WTC11 (cell line): ENCODE measurements around the gene SDC1.

Experiments used
- PRRX2 ChIP-seq: fragments of 250-450 bp; sonication (Bioruptor Pico); IDR thresholded peaks from 2 replicates; pipeline ENCODE4 v1.8.0; 2021; ENCODE audit warnings: mild to moderate bottlenecking
- TF ChIP-seq, protein P1 (sequence below): fragments of 200-600 bp; IDR thresholded peaks from 2 replicates; pipeline ENCODE4 v1.8.0; 2022; ENCODE audit warnings: antibody characterized with exemption

DNA sequence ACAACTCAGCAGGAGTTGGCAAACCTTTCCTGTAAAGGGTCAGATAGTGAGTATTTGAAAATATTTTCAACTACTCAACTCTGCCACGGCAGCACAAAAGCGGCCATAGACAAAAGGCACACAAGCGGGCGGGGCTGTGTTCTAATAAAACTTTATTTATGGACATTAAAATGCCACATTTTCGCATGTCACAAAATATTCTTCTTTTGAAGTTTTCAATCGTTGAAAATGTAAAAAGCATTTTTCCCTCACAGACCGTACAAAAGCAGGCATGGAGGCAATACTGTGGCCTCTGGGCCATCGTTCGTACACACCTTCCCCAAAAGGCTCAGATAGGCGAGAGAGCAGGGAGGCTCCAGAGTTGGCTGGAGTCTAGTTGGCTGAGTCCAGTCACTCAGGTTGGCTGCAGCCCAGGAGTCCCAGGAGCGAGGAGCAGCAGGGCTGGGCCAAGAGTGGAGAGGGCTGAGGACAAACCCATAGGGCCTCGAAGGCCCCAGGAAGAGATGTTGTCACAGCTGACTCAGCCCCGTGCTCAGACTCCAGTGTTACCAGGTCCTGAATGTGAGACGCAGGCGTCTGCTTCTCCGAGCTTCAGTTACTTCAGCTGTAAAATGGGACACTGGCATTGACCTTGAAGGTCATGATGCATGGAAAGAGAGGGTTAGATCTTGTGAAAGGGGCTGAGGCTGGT is 42.5 kb downstream of the SDC1 start:
- TF ChIP-seq, protein P1, sequence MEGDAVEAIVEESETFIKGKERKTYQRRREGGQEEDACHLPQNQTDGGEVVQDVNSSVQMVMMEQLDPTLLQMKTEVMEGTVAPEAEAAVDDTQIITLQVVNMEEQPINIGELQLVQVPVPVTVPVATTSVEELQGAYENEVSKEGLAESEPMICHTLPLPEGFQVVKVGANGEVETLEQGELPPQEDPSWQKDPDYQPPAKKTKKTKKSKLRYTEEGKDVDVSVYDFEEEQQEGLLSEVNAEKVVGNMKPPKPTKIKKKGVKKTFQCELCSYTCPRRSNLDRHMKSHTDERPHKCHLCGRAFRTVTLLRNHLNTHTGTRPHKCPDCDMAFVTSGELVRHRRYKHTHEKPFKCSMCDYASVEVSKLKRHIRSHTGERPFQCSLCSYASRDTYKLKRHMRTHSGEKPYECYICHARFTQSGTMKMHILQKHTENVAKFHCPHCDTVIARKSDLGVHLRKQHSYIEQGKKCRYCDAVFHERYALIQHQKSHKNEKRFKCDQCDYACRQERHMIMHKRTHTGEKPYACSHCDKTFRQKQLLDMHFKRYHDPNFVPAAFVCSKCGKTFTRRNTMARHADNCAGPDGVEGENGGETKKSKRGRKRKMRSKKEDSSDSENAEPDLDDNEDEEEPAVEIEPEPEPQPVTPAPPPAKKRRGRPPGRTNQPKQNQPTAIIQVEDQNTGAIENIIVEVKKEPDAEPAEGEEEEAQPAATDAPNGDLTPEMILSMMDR = no peak
- no peak for TF ChIP-seq PRRX2 (CRISPR knock-in tag)
